HG03460 (cell line): Measurements from ENCODE around the gene VPS37D.
A peak's percentile ranks its signal among the peaks of the same experiment; 100 is the strongest.
"Not testable (repeated sequence)": the region's sequence is repeated elsewhere in the genome, so short reads cannot be mapped to it uniquely, and the experiment has no call there.

Experiments used
- ATAC-seq: cut with Tn5 transposase; IDR thresholded peaks from one replicate; pipeline ENCODE4 v1.9.1; 2021; ENCODE audit not compliant: unreplicated experiment

VPS37D gene

DNA sequence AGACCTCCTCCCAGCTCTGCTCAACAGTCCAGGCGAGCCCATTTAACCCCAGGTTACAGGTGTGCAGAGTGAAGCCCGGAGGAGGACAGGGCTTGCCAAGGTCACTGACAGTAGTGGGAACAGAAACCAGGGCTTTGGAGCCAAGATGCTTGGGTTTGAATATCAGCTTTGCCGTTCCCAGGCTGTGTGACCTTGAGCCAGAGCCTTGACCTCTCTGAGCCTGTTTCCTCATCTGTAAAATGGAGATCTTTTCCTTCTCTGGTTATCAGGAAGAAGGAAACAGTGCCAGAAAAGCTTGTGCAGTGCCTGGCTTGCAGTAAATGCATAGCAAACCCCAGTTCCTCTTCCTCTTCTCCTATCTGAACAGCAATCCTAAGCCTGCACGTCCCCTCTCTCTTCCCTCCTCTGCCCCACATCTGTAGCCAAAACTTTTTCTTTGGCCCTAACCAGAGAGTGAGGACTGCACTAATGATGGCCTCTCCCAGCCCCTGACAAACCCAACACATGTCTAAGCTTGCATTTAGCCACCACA, 21.9 kb upstream of the VPS37D start:
- no peak for ATAC-seq

DNA sequence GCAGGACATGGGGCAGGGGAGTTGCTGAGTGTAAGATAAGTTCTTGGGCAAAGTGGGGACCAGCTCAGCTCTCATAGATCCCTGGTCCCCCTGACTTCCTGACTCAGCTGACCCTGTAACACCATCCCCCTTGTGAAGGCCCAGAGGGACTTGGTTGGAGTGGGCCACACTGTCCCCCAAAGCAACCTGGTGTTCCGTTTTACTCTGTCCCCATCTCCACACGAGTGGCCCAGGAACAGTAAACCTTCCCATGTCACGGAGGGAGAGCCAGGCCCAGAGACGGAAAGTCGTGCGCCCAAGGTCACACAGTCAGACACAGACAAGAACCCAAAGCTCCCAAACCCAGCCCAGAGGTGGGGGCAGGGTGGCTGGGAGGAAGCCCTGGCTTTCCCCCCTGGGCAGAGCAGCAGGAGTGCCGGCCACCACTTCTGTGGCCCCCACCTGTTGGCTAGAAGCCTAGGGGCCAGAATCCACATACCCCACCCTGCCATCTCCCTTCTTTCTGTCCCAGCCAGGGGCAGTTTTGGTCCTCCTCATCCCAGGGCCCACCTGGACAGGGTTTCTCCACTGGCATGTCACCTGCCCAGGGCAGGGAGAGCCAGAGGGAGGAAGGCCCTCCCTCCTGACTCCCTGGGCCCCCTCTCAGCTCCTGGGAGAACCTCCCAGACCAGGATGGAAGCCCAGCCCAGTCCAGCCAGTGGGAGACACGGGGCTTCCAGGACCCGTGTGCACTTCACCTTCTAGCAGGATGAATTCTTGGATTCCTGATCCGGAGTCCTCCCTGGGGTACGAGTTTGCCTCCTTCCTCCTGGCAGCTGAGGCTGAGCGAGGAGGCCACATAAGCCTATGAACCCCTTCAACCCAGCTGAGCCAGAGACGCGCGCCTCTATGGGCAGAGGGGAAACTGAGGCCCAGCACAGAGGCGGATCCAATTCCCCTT, 20.6 kb upstream of the VPS37D start:
- ATAC-seq = no peak

DNA sequence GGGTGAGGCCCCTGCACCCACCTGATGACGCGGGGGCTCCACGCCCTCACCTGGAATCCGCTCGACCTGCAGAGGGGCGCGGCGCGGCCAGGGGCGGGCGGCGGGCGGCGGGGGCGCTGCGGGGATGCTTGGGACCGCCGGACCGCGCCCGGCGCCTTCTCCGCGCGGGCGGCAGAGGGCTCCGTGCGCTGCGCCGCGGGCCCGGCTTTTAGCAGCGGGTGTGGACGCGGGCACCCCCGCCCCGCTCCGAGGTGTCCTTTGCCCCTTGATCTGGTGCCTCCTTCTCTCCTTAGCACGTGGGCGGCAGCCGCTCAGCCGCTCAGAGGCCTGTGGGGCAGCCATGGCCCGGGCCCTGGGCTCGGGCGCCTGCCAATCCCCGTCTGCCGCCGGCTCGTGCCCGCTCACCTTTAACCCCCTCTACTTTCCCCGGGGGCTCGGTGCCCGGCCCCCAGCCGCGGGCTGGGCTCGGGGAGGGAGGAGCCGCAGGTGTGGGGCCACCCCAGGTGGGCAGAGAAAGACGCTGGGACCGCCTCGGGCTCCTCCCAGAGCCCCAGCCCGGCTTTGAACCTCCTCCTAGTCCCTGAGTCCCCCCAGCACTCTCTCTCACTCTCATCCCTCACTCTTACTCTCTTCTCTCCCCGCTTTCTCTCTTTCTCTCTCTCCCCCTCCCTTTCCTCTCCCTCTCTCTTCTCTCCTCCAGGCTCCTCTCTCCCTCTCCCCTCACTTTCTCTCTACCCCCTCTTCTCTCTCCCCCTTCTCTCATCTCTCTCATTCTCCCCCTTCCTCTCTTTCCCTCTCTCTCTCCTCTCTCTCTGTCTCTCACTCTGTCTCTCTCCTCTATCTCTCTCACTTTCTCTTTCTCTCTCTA, 19.7 kb upstream of the VPS37D start:
- no peak for ATAC-seq

DNA sequence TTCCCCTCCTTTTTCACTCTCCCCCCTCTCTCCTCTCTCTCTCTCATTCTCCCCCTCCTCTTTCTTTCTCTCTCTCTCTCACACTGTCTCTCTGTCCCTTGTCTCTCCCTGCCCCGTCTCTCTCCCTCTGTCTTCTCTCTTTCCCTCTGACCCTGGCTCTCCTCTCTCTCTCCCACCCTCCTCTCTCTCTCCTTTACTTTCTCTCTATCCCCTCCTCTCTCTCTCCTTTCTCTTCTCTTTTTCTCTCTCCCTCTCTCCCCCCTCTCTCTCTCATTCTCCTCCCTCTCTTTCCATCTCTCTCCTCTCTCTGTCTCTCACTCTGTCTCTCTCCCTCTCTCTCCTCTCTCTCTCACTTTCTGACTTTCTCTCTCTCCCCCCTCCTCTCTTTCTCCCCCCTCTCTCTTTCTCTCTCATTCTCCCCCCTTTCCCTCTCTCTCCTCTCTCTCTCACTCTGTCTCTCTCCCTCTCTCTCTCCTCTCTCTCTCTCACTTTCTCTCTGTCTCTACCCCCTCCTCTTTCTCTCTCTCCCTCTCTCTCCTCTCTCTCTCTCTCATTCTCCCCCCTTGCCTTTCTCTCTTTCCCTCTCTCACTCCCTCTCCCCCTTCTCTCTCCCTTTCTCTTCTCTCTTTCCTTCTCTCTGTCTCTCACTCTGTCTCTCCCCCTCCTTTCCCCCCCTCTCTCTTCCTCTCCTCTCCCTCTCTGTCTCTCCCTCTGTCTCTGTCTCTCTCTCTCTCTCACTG, 18.9 kb upstream of the VPS37D start:
- no peak for ATAC-seq

DNA sequence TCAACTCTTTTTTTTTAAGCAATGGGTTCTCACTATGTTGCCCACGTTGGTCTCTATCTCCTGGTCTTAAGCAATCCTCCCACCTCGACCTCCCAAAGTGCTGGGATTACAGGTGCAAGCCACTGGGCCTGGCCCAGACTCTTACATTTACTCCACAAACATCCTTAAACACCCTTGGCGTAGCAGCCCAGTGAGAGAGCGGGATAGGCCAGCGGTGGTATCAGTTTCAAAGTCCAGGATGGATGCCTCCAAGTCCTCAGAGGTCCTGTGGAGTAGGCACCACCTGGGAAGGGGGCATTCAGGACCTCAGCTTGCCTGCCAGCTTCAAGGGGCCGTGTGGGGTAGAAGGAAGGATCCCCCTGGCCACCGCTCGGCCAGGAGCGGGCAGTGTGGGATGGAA, 18.1 kb upstream of the VPS37D start:
- no peak for ATAC-seq

DNA sequence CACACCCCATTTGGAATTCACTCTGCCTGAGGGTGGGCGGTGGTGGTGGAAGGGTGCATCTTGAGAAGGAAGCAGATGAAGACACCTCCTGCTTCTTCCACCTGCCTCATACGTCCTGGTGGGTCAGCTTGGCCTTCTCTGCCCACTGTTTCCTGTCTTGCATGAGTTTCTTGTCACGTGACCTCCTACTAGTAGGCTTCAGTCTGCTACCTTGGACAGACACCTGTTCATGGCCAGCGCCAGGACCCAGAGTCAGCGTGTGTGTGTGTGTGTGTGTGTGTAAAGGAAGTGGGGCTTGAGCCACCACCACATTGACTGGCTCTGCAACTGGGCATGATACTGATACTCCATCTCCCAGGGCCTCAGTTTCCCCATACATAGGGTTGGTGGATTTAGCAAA, 17.1 kb upstream of the VPS37D start:
- no peak for ATAC-seq

DNA sequence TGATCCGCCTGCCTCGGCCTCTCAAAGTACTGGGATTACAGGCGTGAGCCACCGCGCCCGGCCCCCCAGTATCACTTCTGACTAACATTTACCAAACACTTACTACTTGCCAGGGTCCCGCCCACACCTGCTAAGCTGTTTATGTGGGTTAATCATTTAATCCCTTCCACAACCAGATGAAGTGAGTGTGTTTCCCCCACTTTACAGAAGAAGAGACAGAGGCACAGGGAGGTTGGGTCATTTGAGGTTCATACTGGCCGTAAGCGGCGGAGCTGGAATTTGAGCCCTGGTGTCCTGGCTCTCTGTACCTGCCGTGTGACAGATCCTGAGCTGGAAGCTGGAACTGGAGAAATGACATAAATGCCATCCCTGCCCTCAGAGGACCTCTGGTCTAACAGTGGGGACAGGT, 15.1 kb upstream of the VPS37D start:
- no peak for ATAC-seq

DNA sequence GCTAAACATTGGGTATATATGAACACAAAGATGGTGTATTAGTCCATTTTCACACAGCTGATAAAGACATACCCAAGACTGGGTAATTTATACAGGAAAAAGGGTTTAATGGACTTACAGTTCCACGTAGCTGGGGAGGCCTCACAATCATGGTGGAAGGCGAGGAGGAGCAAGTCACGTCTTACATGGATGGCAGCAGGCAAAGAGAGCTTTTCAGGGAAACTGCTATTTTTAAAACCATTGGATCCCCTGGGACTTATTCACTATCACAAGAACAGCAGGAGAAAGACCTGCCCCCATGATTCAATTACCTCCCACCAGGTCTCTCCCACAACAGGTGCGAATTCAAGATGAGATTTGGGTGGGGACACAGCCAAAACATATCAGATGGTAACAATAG, 12.3 kb upstream of the VPS37D start:
- not testable (repeated sequence) for ATAC-seq

DNA sequence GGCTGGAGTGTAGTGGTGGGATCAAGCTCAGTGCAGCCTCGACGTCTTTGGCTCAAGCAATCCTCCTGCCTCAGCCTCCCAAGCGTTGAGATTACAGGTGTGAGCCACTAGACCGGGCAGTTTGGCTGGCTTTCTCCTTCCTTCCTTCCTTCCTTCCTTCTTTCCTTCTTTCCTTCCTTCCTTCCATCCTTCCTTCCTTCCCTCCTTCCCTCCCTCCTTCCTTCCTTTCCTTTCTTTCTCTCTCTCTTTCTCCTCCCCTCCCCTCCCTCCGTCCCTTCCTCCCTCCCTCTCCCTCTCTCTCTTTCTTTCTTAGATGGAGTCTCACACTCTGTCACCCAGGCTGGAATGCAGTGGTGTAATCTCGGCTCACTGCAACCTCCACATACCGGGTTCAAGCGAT, 7.6 kb upstream of the VPS37D start:
- no peak for ATAC-seq

DNA sequence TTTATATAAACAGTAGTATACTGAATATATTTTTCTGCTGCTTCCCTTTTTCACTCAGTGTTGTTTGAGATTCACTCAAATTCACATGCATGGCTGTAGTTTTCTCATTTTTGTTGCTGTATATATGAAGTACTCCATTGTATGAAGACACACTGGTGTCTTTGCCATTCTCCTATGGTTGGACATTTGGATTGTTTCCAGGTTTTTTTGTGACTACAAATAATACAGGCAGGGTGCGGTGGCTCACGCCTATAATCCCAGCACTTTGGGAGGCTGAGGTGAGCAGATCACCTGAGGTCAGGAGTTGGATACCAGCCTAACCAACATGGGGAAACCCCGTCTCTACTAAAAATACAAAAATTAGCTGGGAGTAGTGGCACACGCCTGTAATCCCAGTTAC, 7.0 kb upstream of the VPS37D start:
- ATAC-seq = not testable (repeated sequence)

DNA sequence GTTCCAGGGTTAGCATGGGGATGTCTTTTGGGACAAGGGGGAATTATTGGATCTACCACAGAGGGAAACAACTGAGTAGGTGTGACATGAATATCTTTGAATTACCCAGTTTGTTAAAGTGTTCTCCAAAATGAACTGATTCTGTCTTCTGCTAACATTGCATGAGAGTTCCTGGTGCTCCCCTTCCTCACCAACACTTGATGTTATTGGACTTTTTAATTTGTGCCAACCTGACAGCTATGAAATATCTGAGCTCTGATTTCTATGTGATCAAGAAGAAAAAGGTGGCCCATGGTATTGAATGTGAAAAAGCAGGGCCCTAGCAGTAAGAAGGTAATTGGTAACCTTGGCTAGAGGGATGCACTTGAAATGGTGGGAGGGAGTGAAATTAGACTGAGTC, 4.6 kb upstream of the VPS37D start:
- no peak for ATAC-seq

DNA sequence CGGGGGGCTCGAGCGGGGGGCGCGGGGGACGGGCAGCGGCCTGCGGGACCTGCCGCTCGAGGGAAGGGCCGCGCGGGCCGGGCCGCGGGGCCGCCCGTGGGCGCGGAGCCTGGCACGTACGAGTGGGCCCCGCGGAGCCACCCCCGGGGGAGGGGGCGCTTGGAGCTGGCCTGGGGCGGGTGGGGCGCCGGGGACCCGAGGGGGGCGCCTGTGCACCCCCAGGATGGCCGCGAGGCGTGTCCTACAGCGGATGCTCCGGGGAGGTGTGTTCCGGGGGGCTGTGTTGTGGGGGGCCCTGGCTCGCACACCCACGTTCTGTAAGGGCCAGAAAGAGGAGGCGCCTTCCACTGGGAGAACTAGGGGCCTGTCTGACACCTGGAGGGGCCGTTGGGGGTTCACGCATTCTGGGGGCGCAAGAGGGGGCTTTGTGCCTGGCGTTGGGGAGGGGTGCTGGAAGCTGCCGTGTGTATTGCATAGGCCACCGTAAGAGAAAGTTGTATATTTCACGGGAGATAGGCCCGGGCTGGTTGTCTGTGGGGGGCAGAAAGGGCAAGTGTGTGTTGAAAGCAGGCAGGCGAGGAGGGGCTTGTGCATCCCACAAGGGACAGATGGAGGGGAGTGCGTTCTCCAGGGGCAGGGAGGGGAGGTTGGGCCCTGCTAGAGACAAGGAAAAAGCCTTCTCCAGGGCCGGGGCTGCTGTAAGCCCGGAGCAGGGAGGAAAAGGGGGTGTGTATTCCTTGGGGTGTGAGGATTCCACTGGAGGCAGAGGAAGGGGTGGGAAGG, 663 bp downstream of the VPS37D start:
- peak; percentile 18 for ATAC-seq

DNA sequence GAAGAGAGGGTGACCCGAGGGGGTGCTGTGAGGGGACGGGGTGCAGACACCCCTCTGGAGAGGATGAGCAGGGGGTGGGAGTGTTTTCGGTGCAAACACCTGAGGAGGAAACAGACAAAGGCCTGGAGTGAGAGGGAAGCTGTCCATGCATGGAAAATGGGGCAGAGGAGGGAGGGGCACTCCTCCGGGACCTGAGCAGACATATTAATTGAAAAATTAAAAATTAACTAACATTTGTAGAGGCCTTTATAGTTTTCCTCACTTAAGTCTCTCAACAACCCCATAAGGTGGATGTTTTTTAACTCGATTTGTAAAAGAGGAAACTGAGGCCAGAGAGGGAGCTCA, 1.2 kb downstream of the VPS37D start:
- ATAC-seq = no peak

DNA sequence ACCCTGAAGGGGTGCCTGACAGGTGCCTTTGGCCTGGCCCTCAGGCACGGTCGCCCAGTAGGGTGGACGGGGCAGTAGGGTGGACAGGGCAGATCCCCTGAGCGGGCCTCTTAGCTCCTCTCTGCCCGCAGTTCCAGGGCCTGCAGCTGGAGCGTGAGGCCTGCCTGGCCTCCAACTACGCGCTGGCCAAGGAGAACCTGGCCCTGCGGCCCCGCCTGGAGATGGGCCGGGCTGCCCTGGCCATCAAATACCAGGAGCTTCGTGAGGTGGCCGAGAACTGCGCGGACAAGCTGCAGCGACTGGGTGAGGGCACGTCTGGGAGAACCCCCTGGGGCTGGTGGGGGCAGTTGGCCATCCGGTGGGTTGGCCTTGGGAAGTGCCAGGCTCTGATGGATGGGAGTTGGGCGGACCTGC, 1.7 kb downstream of the VPS37D start:
- no peak for ATAC-seq

DNA sequence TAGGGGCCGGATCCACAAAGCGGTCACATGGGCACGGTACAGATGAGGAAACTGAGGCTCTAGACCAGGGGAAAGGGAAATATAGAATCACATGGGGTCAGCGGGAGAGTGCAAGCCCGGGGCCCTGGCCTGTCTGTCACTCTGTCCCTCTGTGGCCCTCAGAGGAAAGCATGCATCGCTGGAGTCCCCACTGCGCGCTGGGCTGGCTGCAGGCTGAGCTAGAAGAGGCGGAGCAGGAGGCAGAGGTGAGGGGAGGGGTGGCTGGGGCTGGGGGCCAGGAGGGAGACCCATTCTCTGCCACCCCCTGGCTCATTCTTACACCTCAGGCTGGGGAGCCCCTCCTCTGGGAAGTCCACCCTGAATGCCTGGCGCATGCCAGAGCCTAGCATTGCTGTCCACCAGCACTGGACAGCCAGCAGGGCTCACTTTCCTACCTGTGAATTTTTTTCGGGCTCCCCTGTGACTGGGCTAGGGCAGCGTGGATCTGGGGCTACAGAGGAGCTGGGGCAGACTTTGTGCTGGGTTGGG, 2.3 kb downstream of the VPS37D start:
- ATAC-seq = no peak

DNA sequence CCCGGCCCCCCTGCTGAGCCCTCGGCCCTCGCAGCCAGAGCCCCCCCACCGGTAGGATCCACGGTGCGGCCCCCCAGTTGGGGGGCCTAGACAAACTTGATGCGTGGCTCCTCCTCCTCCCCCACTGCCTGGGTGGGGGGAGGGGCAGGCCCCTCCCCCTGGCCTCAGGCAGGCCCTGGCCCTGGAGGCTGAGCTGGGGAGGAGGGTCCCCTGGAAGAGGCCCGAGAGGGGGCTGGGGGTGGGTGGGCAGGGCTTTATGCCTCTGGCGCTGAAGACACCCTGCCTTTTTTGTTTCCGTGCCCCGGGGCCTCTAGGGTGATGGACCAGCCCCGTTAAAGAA, 3.7 kb downstream of the VPS37D start:
- no peak for ATAC-seq

DNA sequence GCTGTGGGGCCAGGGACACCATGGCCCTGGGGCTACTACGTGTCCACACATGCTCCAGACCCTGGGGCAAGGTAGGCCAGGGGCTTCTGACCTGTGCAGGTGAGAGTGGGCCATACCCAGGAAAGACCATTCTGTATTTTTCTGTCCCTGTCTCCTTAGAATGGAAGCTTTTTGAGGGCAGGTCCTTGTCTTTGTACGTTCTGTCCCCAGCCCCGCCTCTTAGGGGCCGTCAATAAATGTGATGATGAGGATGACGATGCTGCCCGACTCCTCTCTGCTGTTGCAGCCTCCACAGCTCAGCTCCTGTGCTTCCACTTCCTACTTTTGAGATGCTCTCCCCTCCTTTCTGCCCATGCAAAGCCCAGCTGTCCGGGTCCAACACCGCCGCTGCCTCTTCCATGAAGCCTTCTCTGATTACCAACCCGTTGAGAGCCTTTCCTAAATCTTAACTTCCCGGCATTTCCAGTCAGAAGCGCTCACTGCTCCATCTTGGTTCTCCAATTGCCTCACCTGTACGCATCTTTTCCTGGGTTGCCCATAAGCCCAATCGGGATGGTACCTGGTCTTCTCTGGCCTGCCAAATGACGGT, 4.3 kb downstream of the VPS37D start:
- no peak for ATAC-seq

DNA sequence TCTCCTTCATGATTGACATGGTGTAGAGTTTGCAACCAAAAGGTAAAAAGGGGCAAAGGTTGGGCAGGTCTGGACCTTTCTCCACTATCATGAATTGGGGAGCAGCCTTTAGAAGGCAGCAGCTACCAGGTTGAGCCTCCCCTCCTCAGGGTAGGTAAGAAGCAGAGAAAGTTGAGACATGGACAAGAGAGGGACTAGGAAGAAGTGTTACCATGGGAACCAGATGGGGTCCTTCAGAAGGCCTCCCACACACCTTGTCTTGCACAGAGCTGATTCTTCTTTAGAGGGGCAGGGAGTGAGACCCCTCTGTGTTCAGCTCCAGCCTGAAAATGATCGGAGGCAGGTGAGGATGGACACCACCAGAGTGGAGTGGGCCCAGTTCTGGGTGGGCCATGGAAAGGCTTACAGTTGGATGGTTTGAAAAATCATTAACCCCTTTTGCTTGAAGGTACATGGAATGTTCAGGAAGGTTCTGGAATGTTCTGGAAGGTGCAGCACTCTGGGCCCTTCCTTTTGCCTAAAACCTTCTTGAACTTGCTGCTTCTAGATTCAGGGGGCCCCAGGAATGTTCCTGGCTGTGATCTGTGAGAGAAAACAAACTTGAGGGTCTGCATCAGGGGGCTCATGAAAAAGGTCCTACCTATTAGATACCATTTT, 7.0 kb downstream of the VPS37D start:
- ATAC-seq = no peak

DNA sequence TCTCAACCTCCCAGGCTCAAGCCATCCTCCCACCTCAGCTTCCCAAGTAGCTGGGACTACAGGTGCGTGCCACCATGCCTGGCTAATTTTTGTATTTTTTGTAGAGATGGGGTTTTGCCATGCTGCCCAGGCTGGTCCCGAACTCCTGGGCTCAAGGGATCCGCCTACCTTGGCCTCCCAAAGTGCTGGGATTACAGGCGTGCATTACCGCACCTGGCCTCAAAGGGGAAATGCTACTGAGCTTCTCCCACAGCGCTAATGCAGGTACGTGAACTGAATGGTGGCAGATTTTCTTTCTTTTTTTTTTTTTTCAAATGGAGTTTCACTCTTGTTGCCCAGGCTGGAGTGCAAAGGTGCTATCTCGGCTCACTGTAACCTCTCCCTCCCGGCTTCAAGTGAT, 8.4 kb downstream of the VPS37D start:
- not testable (repeated sequence) for ATAC-seq
